A549 (cell line): Measurements from ENCODE around the gene UBE2G2.

Experiments used
- CHD4 ChIP-seq: fragments of 200-600 bp; sonication (generic); IDR thresholded peaks from 2 replicates; pipeline ENCODE4 v1.6.1; 2016; ENCODE audit warnings: antibody characterized with exemption, mild to moderate bottlenecking, borderline replicate concordance
- CTCF ChIP-seq: fragments of >200 bp; sonication (Bioruptor Twin); formaldehyde crosslinking; IDR thresholded peaks from 3 replicates; pipeline ENCODE4 v1.5.1; 2016
- GATA3 ChIP-seq: IDR thresholded peaks from 2 replicates; pipeline ENCODE4 v1.6.1; 2012; ENCODE audit warnings: borderline replicate concordance
- HDAC2 ChIP-seq: fragments of 200-600 bp; sonication (generic); IDR thresholded peaks from 2 replicates; pipeline ENCODE4 v1.6.1; 2016
- HOXA7 ChIP-seq: fragments of 250-450 bp; sonication (Bioruptor Pico); IDR thresholded peaks from 2 replicates; pipeline ENCODE4 v1.5.0; 2020; ENCODE audit warnings: mild to moderate bottlenecking, moderate library complexity
- JUNB ChIP-seq: fragments of >200 bp; sonication (Bioruptor Twin); formaldehyde crosslinking; IDR thresholded peaks from 2 replicates; pipeline ENCODE4 v1.6.1; 2016
- MAFK ChIP-seq: fragments of 450-650 bp; IDR thresholded peaks from 2 replicates; pipeline ENCODE4 v1.6.1; 2014; ENCODE audit not compliant: partially characterized antibody
- MAZ ChIP-seq: fragments of 150-350 bp; IDR thresholded peaks from 2 replicates; pipeline ENCODE4 v1.6.1; 2014; ENCODE audit warnings: antibody characterized with exemption, low read depth, low read length, borderline replicate concordance
- PHF8 ChIP-seq: fragments of 200-600 bp; sonication (generic); IDR thresholded peaks from 2 replicates; pipeline ENCODE4 v1.6.1; 2016; ENCODE audit warnings: low read depth, mild to moderate bottlenecking, antibody characterized with exemption, moderate library complexity, borderline replicate concordance
- POLR2A ChIP-seq: IDR thresholded peaks from 2 replicates; pipeline ENCODE4 v1.6.1; 2012; ENCODE audit warnings: mild to moderate bottlenecking, low read length
- RARB ChIP-seq: fragments of 250-450 bp; sonication (Bioruptor Pico); IDR thresholded peaks from 2 replicates; pipeline ENCODE4 v1.8.0; 2021; ENCODE audit warnings: mild to moderate bottlenecking, moderate library complexity
- SMC3 ChIP-seq: fragments of >200 bp; sonication (Bioruptor Twin); formaldehyde crosslinking; IDR thresholded peaks from 3 replicates; pipeline ENCODE4 v1.6.1; 2018; ENCODE audit warnings: inconsistent platforms
- SREBF2 ChIP-seq: fragments of 450-650 bp; IDR thresholded peaks from 2 replicates; pipeline ENCODE4 v1.6.1; 2014; ENCODE audit warnings: mild to moderate bottlenecking, moderate library complexity
- ZFP36 ChIP-seq: fragments of 450-650 bp; IDR thresholded peaks from 2 replicates; pipeline ENCODE4 v1.6.1; 2014; ENCODE audit warnings: borderline replicate concordance; ENCODE audit not compliant: partially characterized antibody

DNA sequence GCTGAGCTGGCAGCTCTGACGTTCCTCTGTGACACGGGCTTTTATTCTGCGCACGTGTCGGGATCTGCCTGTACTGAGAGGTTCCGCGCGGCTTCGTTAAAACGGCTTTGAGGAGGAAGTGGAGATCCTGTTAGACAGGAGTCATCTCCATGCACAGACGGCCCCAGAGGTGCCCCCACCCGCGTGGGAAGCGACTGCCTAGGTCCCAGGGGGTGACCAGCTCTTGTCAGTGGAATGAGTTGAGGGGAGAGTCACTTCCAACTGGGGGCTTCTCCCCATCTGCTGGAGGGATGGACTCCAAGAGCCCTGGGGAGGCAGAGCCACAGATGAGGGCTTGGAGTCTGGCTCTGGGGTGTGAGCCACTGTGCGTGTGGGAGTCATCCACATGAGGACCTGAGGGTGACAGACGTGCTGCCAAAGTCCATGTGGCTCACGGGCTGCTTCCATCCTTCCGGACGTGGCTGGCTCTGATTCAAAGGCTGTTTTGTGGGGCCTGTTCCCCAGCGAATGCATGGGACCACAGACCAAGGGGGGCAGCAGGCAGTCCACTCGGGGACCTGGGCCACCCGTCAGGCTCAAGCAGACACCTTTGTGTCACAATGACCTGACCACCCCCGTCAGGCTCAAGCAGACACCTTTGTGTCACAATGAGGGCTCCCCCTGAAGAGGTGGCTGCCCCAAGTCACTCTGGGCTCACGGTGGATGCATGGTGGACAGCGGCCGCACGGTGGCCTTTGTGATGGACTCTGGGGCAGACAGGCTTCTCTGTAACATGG lies 45.1 kb upstream of the UBE2G2 start:
- TF ChIP-seq POLR2A (no peak), CTCF (no peak), SMC3 (no peak), GATA3 (no peak), JUNB (no peak), CHD4 (no peak), ZFP36 (no peak), HDAC2 (no peak), RARB (CRISPR knock-in tag) (no peak), SREBF2 (no peak), PHF8 (no peak), HOXA7 (CRISPR knock-in tag) (no peak), MAZ (no peak), MAFK (no peak)
